Measurements from ENCODE around the gene E2F7. TPM values are rescaled to one million over a fixed set of nuclear protein-coding genes. Genes with fewer than 3 reads are reported as not detected.
"Not testable (repeated sequence)": the region's sequence is repeated elsewhere in the genome, so short reads cannot be mapped to it uniquely, and the experiment has no call there.

Gene E2F7
- total RNA-seq, 1 experiment from 2014 or later = 28.4 TPM

DNA sequence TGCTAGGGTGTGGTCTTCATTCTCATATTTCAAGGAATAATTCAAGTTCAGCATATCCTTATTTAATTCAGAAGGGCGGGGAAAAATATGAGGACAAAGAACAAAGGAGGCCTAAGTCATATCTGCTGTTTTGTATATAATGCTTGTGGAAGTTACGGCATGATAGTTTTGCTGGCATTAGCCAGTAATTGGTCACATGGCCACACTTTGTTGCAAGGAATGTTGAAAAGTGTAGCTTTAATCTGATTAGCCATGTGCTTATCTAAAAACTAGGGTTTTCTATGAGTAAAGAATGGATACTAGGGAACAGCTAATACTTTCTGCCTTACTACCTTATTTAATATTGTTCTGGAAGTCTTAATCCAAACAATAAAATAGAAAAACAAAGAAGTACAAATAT, 34.4 kb upstream of the E2F7 start (continued):
- TF ChIP-seq, protein P1, sequence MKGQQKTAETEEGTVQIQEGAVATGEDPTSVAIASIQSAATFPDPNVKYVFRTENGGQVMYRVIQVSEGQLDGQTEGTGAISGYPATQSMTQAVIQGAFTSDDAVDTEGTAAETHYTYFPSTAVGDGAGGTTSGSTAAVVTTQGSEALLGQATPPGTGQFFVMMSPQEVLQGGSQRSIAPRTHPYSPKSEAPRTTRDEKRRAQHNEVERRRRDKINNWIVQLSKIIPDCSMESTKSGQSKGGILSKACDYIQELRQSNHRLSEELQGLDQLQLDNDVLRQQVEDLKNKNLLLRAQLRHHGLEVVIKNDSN (CRISPR knock-in tag; IDR thresholded peaks at IDR 0.05) = no peak
- TF ChIP-seq ZBTB21 (CRISPR knock-in tag; IDR thresholded peaks at IDR 0.05; ENCODE audit: borderline replicate concordance) (no peak), JUN (CRISPR knock-in tag; IDR thresholded peaks at IDR 0.05) (no peak), MXD4 (CRISPR knock-in tag; IDR thresholded peaks at IDR 0.05; ENCODE audit: borderline replicate concordance) (no peak)
- TF ChIP-seq, protein P2, sequence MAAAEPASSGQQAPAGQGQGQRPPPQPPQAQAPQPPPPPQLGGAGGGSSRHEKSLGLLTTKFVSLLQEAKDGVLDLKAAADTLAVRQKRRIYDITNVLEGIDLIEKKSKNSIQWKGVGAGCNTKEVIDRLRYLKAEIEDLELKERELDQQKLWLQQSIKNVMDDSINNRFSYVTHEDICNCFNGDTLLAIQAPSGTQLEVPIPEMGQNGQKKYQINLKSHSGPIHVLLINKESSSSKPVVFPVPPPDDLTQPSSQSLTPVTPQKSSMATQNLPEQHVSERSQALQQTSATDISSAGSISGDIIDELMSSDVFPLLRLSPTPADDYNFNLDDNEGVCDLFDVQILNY (CRISPR knock-in tag; IDR thresholded peaks at IDR 0.05) = no peak
- TF ChIP-seq, protein P3, sequence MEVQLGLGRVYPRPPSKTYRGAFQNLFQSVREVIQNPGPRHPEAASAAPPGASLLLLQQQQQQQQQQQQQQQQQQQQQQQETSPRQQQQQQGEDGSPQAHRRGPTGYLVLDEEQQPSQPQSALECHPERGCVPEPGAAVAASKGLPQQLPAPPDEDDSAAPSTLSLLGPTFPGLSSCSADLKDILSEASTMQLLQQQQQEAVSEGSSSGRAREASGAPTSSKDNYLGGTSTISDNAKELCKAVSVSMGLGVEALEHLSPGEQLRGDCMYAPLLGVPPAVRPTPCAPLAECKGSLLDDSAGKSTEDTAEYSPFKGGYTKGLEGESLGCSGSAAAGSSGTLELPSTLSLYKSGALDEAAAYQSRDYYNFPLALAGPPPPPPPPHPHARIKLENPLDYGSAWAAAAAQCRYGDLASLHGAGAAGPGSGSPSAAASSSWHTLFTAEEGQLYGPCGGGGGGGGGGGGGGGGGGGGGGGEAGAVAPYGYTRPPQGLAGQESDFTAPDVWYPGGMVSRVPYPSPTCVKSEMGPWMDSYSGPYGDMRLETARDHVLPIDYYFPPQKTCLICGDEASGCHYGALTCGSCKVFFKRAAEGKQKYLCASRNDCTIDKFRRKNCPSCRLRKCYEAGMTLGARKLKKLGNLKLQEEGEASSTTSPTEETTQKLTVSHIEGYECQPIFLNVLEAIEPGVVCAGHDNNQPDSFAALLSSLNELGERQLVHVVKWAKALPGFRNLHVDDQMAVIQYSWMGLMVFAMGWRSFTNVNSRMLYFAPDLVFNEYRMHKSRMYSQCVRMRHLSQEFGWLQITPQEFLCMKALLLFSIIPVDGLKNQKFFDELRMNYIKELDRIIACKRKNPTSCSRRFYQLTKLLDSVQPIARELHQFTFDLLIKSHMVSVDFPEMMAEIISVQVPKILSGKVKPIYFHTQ (CRISPR knock-in tag; IDR thresholded peaks at IDR 0.05) = no peak
- TF ChIP-seq, protein P4, sequence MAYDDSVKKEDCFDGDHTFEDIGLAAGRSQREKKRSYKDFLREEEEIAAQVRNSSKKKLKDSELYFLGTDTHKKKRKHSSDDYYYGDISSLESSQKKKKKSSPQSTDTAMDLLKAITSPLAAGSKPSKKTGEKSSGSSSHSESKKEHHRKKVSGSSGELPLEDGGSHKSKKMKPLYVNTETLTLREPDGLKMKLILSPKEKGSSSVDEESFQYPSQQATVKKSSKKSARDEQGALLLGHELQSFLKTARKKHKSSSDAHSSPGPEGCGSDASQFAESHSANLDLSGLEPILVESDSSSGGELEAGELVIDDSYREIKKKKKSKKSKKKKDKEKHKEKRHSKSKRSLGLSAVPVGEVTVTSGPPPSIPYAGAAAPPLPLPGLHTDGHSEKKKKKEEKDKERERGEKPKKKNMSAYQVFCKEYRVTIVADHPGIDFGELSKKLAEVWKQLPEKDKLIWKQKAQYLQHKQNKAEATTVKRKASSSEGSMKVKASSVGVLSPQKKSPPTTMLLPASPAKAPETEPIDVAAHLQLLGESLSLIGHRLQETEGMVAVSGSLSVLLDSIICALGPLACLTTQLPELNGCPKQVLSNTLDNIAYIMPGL (CRISPR knock-in tag; IDR thresholded peaks at IDR 0.05) = no peak
- TF ChIP-seq, protein P5, sequence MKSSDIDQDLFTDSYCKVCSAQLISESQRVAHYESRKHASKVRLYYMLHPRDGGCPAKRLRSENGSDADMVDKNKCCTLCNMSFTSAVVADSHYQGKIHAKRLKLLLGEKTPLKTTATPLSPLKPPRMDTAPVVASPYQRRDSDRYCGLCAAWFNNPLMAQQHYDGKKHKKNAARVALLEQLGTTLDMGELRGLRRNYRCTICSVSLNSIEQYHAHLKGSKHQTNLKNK (CRISPR knock-in tag; IDR thresholded peaks at IDR 0.05) = no peak
- TF ChIP-seq, protein P6, sequence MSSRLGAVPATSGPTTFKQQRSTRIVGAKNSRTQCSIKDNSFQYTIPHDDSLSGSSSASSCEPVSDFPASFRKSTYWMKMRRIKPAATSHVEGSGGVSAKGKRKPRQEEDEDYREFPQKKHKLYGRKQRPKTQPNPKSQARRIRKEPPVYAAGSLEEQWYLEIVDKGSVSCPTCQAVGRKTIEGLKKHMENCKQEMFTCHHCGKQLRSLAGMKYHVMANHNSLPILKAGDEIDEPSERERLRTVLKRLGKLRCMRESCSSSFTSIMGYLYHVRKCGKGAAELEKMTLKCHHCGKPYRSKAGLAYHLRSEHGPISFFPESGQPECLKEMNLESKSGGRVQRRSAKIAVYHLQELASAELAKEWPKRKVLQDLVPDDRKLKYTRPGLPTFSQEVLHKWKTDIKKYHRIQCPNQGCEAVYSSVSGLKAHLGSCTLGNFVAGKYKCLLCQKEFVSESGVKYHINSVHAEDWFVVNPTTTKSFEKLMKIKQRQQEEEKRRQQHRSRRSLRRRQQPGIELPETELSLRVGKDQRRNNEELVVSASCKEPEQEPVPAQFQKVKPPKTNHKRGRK (CRISPR knock-in tag; IDR thresholded peaks at IDR 0.05; ENCODE audit: borderline replicate concordance) = no peak

DNA sequence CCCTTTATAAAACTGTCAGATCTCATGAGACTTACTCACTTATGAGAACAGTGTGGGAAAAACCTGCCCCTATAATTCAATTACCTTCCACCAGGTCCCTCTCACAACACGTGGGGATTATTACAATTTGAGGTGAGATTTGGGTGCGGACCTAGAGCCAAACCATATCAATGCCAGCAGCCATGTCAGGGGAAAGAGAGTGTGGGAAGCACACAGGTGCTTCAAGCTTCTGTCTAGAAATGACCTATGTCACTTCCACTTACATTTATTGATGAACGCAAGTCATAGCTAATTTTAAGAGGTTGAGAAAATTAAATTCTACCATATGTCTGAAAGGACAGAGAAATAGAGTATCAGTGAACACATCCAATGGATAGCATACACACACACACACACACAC, 32.5 kb upstream of the E2F7 start:
- ChIA-PET CTCF (interaction anchor here (0.6 kb wide), 1 partner anchor 248 kb away, joined by 4 read pairs; no protein-coding TSS in a partner anchor), POLR2A (no interaction called here)
- peaks cover 16% of the 10 kb centered on the region for H3K9me3 Mint-ChIP-seq
- H3K36me3 Mint-ChIP-seq = peaks cover 6% of the 10 kb centered on the region; the same call in 1 of the 2 replicates
- DNase-seq (ENCODE audit: low spot score) (no peak), ATAC-seq (no peak)
- TF ChIP-seq ZNF263 (CRISPR knock-in tag; IDR thresholded peaks at IDR 0.05; ENCODE audit: low read depth) (no peak), ZNF138 (CRISPR knock-in tag; conservative IDR thresholded peaks at IDR 0.05) (no peak), NFE2L1 (CRISPR knock-in tag; IDR thresholded peaks at IDR 0.05) (no peak), SMAD3 (CRISPR knock-in tag; IDR thresholded peaks at IDR 0.05; ENCODE audit: borderline replicate concordance) (no peak), MXD4 (CRISPR knock-in tag; IDR thresholded peaks at IDR 0.05; ENCODE audit: borderline replicate concordance) (no peak), EMX1 (CRISPR knock-in tag; IDR thresholded peaks at IDR 0.05) (no peak), GABPB1 (CRISPR knock-in tag; IDR thresholded peaks at IDR 0.05) (no peak)
- TF ChIP-seq, protein P7, sequence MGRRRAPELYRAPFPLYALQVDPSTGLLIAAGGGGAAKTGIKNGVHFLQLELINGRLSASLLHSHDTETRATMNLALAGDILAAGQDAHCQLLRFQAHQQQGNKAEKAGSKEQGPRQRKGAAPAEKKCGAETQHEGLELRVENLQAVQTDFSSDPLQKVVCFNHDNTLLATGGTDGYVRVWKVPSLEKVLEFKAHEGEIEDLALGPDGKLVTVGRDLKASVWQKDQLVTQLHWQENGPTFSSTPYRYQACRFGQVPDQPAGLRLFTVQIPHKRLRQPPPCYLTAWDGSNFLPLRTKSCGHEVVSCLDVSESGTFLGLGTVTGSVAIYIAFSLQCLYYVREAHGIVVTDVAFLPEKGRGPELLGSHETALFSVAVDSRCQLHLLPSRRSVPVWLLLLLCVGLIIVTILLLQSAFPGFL (CRISPR knock-in tag; IDR thresholded peaks at IDR 0.05; ENCODE audit: borderline replicate concordance) = no peak
- TF ChIP-seq, protein P8, sequence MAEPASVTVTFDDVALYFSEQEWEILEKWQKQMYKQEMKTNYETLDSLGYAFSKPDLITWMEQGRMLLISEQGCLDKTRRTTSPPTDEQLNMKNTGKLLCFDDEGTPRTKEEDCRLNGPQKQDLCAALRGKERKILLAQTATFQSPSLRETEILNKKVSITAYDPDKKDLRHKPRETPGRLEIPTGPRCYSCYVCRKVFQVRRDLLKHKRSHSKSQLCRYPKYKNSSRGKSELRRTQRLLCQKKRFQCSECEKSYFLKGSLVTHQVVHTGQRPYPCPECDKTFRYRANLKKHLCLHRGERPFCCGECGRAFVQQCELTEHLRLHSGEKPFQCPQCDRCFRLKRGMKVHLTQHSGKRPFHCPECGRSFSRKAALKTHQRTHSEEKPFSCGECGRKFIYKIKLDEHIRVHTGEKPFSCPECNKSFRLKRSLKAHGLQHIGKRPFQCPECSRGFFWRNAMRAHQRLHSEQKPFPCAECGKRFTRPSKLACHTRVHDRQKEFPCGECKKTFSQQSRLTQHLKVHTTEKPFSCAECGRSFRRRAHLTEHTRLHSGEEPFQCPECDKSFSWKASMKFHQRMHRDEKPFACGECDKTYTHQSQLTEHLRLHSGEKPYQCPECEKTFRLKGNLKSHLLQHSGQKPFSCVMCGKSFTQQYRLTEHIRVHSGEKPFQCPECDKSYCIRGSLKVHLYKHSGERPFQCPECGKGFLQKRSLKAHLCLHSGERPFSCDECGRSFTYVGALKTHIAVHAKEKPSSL (CRISPR knock-in tag; conservative IDR thresholded peaks at IDR 0.05) = no peak
- TF ChIP-seq, protein P9, sequence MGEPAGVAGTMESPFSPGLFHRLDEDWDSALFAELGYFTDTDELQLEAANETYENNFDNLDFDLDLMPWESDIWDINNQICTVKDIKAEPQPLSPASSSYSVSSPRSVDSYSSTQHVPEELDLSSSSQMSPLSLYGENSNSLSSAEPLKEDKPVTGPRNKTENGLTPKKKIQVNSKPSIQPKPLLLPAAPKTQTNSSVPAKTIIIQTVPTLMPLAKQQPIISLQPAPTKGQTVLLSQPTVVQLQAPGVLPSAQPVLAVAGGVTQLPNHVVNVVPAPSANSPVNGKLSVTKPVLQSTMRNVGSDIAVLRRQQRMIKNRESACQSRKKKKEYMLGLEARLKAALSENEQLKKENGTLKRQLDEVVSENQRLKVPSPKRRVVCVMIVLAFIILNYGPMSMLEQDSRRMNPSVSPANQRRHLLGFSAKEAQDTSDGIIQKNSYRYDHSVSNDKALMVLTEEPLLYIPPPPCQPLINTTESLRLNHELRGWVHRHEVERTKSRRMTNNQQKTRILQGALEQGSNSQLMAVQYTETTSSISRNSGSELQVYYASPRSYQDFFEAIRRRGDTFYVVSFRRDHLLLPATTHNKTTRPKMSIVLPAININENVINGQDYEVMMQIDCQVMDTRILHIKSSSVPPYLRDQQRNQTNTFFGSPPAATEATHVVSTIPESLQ (CRISPR knock-in tag; IDR thresholded peaks at IDR 0.05) = no peak
- H3K4me1 Mint-ChIP-seq = no peaks in the 10 kb centered on the region; the same call in 1 of the 2 replicates
- H3K27me3 Mint-ChIP-seq (ENCODE audit: low read depth) = no peaks in the 10 kb centered on the region; the same call in 1 of the 2 replicates
- no peak overlapping the region for H3K4me3 Mint-ChIP-seq
- no peak overlapping the region for H3K27ac Mint-ChIP-seq

DNA sequence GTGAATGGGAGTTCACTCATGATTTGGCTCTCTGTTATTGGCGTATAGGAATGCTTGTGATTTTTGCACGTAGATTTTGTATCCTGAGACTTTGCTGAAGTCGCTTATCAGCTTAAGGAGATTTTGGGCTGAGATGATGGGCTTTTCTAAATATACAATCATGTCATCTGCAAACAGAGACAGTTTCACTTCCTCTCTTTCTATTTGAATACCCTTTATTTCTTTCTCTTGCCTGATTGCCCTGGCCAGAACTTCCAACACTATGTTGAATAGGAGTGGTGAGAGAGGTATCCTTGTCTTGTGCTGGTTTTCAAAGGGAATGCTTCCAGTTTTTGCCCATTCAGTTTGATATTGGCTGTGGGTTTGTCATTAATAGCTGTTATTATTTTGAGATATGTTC, 26.9 kb upstream of the E2F7 start:
- H3K4me1 Mint-ChIP-seq; DNase-seq (ENCODE audit: low spot score); POLR2A ChIA-PET; H3K36me3 Mint-ChIP-seq; H3K27me3 Mint-ChIP-seq (ENCODE audit: low read depth); ATAC-seq; H3K27ac Mint-ChIP-seq; CTCF ChIA-PET; H3K4me3 Mint-ChIP-seq: not testable (repeated sequence)
- peaks cover 16% of the 10 kb centered on the region for H3K9me3 Mint-ChIP-seq
